Calu3 (cell line): ENCODE data around the gene TRAF3. TPM values are rescaled to one million over a fixed set of nuclear protein-coding genes. Genes with fewer than 3 reads are reported as not detected.

Experiments
- BruUV-seq: library from RNA; stranded (reverse); fragments of 400-500 nt; replicated peaks from 2 replicates; lab custom pipeline; 2021; lab: Mats Ljungman, UMichigan
- CTCF ChIA-PET: fragments of 300-600 bp; sonication (Branson Sonifier 250); formaldehyde crosslinking; loops from one replicate; lab custom pipeline; 2022; ENCODE audit warnings: antibody characterized with exemption; lab: Charles Lee
- DNase-seq: peaks from one replicate; pipeline ENCODE4 v3.0.0; 2022
- H3K27ac Mint-ChIP-seq: one replicate; pipeline ENCODE4 v1.8.0; 2022; ENCODE audit warnings: mixed read lengths; ENCODE audit not compliant: unreplicated experiment
- H3K27me3 Mint-ChIP-seq: one replicate; pipeline ENCODE4 v1.8.0; 2022; ENCODE audit warnings: mixed read lengths; ENCODE audit not compliant: unreplicated experiment
- H3K36me3 Mint-ChIP-seq: one replicate; pipeline ENCODE4 v1.8.0; 2022; ENCODE audit warnings: mild to moderate bottlenecking, moderate library complexity, mixed read lengths; ENCODE audit not compliant: insufficient read depth, unreplicated experiment
- H3K4me1 Mint-ChIP-seq: one replicate; pipeline ENCODE4 v1.8.0; 2022; ENCODE audit warnings: mild to moderate bottlenecking, low read depth, mixed read lengths; ENCODE audit not compliant: unreplicated experiment
- H3K4me3 Mint-ChIP-seq: one replicate; pipeline ENCODE4 v1.8.0; 2022; ENCODE audit warnings: mild to moderate bottlenecking, low read depth, moderate library complexity, mixed read lengths; ENCODE audit not compliant: unreplicated experiment
- H3K9me3 Mint-ChIP-seq: one replicate; pipeline ENCODE4 v1.8.0; 2022; ENCODE audit warnings: low read depth, mixed read lengths; ENCODE audit not compliant: unreplicated experiment
- CTCF ChIP-seq: fragments of 200-600 bp; IDR thresholded peaks from one replicate; pipeline ENCODE4 v1.8.0; 2022; ENCODE audit warnings: antibody characterized with exemption; ENCODE audit not compliant: unreplicated experiment
- intact Hi-C: fragments of 100-400 bp; cut with micrococcal nuclease; formaldehyde crosslinking; loops from one replicate; pipeline ENCODE4 v1.10.0; 2022; ENCODE audit not compliant: unreplicated experiment
- total RNA-seq: library from RNA; stranded (reverse); gene quantifications from 2 replicates; pipeline ENCODE4 v1.2.3, GENCODE V29; 2022

TRAF3 gene
- total RNA-seq, 1 experiment from 2014 or later = 24.2 TPM

GRCh38 chr14:102824832-102825231, 47.6 kb downstream of the TRAF3 start:
- CTCF ChIA-PET = interaction anchor here (0.6 kb wide), 1 partner anchor 57 kb away, joined by 6 read pairs; no protein-coding TSS in a partner anchor
- DNase-seq = no peak
- Mint-ChIP-seq H3K27ac (no peak overlapping the region), H3K4me3 (no peak overlapping the region), H3K4me1 (peaks cover 7% of the 10 kb centered on the region), H3K27me3 (no peaks in the 10 kb centered on the region), H3K9me3 (no peaks in the 10 kb centered on the region), H3K36me3 (peaks cover 4% of the 10 kb centered on the region)
- no TSS peak for BruUV-seq
- no peak for TF ChIP-seq CTCF
- intact Hi-C loops = no loop called here

GRCh38 chr14:102825307-102826095, 48.3 kb downstream of the TRAF3 start:
- BruUV-seq = no TSS peak
- Mint-ChIP-seq H3K27me3 (no peaks in the 10 kb centered on the region), H3K4me3 (no peak overlapping the region), H3K36me3 (peaks cover 7% of the 10 kb centered on the region), H3K4me1 (peaks cover 6% of the 10 kb centered on the region), H3K27ac (no peak overlapping the region), H3K9me3 (no peaks in the 10 kb centered on the region)
- CTCF ChIA-PET = no interaction called here
- DNase-seq = no peak
- TF ChIP-seq CTCF = no peak
- intact Hi-C loops = no loop called here

GRCh38 chr14:102826161-102826560, 48.9 kb downstream of the TRAF3 start:
- CTCF ChIA-PET = no interaction called here
- no peak overlapping the region for H3K27ac Mint-ChIP-seq
- intact Hi-C loops = no loop called here
- no peak for TF ChIP-seq CTCF
- BruUV-seq = no TSS peak
- H3K27me3 Mint-ChIP-seq = no peaks in the 10 kb centered on the region
- H3K4me3 Mint-ChIP-seq = no peak overlapping the region
- H3K9me3 Mint-ChIP-seq = no peaks in the 10 kb centered on the region
- no peak for DNase-seq
- H3K4me1 Mint-ChIP-seq = peaks cover 6% of the 10 kb centered on the region
- H3K36me3 Mint-ChIP-seq = peaks cover 9% of the 10 kb centered on the region

- peaks cover 6% of the 10 kb centered on the region for H3K4me1 Mint-ChIP-seq
These were observed 49.8 kb downstream of the TRAF3 start for GRCh38 chr14:102826751-102827675.

More at GRCh38 chr14:102826751-102827675, 49.8 kb downstream of the TRAF3 start:
- no peaks in the 10 kb centered on the region for H3K9me3 Mint-ChIP-seq
- no peak for DNase-seq
- intact Hi-C loops = no loop called here
- H3K4me3 Mint-ChIP-seq = no peak overlapping the region
- no peak for TF ChIP-seq CTCF
- H3K36me3 Mint-ChIP-seq = peaks cover 9% of the 10 kb centered on the region
- no peaks in the 10 kb centered on the region for H3K27me3 Mint-ChIP-seq
- CTCF ChIA-PET = no interaction called here
- BruUV-seq = no TSS peak
- no peak overlapping the region for H3K27ac Mint-ChIP-seq
